CD4-positive, alpha-beta T cell treated with Interleukin-15 for 1 hour (primary cell): ENCODE data around the gene NBPF1.
"Not testable (repeated sequence)": the region's sequence is repeated elsewhere in the genome, so short reads cannot be mapped to it uniquely, and the experiment has no call there.

Source experiments
- DNase-seq: peaks from one replicate; pipeline ENCODE4 v3.0.0-alpha.2; 2020

Gene NBPF1

DNA sequence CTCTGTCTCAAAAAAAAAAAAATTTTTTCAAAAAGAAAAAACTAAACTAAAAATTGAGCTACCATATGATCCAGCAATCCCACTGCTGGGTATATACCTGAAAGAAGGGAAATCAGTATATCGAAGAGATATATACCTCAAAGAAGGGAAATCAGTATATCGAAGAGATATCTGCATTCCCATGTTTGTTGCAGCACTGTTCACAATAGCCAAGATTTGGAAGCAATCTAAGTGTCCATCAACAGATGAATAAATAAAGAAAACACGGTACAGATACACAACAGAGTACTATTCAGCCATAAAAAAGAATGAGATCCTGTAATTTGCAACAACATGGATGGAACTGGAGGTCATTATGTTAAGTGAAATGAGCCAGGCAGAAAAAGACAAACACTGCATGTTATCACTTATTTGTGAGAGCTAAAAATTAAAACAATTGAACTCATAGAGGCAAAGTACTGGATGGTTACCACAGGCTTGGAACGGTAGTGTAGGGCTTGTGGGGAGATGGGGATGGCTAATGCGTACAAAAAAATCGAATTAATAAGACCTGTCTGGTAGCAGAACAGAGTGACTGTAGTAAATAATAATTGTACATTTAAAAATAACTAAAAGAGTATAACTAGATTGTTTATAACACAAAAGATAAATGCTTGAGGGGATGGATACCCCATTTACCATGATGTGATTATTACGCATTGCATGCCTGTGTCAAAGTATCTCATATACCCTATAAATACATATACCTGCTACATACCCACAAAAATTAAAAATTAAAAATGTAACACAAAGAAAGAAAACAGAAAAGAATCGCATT is 28.0 kb upstream of the NBPF1 start:
- not testable (repeated sequence) for DNase-seq

DNA sequence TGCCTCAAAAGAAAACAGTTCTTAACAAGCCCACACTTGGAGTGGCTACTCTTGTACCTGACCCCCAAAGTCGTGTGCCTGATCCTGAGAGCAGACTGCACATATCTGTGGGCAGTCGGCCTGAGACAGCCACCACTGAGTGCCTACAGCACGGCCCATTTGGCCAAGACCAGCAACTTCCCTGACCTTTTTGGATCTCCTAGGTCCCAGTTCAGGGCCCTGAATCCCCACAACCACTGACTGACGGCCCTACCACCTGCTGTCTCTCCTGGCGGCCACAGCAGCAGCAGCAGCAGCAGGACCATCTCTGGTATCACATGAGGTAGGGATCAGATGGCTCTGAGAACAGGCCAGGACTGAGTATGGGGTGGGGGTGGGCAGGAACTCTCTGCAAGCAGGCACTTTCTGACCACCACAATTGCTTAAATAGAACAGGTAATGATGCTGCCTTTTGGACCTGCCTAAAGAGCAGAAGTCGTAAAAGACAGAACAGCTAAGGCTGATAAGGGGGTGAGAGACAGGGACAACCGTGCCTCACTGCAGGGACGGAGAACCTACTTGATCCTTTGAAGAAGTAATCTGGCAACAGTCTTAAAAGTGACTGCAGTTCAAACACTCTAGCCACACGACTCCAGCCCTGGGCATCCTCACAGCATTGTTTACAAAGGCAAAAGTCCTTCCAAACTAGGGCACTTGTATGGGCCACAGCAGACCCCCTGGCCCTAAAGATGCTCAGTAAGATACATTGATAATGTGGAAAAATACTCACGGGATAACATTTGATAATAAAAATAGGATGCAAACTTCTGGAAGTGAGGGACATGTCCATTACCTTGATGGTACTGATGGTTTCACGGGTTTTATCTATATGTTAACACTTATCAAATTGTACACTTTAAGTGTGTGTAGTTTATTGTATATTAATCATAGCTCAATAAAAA is 26.0 kb upstream of the NBPF1 start:
- DNase-seq: not testable (repeated sequence)

DNA sequence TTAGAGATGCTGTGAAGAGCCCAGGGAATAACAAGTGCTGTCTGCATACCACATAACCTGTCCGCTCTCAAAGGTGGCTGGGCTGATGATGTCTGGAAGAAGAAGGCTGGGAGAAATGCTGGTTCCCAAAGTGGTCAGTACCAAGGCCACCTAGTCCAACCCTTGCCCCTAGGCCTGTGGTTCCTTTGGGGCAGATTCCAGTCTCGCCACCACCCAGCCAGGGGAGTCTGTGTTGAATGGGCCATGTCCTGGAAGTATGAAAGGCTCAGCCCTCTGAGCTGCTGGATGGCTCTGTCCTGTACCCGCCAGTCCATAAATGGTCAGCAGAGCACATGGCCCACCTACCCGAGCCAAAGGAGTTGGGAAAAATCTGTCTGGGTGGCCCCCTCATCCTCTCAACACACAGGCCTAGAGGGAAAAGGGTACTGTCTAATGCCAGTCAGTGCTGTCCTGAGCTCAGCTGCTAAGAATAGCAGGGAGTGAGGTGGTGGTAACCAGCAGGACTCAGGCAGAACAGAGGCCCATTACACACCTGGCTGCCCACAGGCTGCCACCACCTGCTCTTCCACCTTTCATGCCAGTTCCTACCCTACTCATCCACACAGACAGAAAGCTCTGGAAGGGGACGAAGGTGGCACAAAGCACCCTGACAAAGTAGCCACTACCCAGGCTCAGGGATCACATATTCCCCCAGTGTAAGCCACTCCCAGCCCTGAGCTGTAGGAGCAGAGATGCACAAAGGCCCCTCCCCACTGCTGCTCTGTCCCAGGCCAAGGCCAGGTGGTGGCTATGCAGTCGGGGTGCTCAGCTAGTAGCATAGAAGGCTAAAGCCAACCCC is 24.8 kb upstream of the NBPF1 start:
- DNase-seq: not testable (repeated sequence)

DNA sequence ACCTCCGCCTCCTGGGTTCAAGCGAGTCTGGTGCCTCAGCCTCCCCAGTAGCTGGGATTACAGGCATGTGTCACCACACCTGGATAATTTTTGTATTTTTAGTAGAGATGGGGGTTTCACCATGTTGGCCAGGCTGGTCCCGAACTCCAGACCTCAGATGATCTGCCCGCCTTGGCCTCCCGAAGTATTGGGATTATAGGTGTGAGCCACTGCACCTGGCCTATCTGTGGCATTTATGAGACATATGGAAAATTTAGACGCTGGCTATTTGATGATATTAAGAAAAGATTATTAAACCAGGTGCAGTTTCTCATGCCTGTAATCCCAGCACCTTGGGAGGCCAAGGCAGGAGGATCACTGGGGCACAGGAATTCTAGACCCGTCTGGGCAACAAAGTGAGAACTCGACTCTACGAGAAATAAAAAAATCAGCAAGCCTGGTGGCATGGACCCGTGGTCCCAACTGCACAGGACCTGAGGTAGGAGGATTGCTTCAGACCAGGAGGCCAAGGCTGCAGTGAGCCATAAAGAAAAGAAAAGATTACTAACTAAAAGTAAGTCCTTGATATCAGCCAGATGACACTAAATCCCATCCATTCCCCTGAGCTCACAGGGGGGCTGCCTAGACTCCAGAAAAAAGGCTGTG is 23.3 kb upstream of the NBPF1 start:
- DNase-seq: not testable (repeated sequence)

DNA sequence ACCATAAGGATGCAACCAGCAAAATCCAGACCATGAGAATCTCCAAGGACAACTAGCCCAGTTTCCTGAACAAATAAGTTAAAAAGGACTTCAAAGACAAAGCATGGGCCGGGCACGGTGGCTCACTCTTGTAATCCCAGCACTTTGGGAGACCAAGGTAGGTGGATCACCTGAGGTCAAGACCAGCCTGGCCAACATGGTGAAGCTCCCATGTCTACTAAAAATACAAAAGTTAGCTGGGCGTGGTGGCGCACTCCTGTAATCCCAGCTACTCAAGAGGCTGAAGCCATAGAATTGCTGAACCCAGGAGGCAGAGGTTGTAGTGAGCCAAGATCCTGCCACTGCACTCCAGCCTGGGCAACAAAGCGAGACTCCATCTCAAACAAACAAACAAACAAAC is 22.6 kb upstream of the NBPF1 start:
- DNase-seq: not testable (repeated sequence)

DNA sequence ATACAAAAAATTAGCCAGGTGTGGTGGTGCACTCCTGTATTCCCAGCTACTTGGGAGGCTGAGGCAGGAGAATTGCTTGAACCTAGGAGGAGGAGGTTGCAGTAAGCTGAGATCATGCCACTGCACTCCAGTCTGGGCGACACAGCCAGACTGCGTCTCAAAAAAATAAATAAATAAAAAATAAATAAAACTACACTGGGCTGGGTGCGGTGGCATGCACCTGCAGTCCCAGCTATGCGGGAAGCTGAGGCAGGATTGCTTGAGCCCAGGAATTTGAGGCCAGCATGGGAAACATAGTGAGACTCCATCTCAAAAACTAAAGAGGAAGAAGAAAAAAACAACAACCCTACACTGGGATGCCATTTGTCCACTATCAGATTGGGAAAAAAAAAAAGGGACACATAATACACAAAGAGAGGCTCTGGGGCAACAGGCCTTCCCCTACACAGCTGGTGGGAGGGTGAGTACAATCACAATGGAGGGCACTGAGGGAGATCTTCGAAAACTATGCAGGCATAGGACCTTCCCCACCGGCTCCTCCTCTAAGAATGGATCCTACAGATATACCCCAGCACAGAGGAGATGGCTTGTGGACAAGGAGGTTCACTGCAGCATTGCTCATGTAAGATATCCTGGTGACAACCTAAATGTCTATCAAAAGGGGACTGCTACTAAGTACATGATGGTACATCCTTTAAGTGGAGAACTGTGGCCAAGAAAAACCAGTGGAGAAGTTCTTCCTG is 20.3 kb upstream of the NBPF1 start:
- not testable (repeated sequence) for DNase-seq

DNA sequence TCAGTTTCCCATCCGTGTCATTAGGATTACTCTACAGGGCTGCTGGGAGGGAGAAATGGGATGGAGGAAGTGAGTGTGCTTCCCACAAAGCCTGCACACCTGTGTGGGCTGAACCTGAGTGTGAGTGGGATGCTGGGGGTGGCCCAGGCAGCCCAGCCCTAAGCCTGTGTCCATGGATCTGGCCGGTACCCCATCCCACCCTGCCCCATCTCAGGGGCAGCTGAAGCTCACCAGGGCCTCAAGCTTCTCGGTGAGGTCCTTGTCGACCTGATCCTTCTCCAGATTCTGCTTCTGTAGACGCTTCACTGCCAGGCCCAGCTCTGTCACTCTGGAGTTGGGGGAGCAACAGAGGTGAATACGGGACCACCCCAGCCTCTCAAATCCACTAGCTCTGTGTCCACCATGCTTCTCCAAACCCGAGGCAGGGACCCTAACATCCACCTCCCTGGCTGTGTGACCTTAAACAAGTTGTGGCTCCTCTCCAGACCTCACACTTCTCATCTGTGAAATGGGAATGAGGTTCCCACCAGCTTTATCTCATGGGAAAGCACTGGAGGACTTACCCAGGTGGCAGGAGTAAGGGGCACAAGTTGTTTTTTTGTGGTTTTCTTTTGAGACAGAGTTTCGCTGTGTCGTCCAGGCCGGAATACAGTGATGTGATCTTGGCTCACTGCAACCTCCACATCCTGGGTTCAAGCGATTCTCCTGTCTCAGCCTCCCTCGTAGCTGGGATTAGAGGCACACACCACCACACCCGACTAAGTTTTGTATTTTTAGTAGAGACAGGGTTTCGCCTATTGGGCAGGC is 18.9 kb upstream of the NBPF1 start:
- DNase-seq: not testable (repeated sequence)

DNA sequence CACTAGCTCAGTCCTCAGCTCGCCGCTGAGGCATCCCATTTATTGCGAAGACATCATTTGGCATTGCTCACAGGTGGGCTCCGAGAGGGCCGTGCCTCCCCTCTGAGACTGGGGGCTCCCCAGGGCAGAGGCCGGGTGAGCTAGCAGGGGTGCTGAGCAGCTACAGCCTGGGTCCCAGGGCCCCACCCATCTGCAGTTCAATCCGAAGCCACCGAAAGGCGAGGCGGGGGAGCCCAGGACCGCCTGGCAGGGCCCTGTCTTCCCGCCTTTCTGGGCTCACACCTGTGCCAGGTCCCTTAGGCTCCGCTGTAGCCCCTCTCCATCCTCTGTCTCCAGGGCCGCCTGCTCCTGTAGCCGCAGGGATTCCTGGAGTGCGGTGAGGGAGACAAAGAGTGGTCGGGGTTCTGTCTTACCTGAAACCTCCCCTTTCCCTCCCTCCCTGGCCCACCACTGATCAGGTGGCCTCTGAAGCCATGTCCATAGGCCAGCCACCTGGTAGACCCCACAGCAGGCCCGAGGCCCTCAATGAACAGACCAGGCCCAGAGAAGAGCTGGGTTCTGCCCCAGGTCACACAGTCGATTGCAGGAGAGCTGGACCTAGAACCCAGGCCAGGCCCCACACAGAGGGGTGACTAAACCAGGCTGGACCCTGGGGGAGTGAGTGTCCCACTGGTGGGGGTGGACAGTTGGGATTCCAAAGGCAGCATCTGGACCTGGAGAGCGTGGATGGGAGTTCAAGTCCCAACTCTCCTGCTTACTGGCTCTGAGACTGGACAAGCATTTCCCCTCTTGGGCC is 18.1 kb upstream of the NBPF1 start:
- DNase-seq: no peak

DNA sequence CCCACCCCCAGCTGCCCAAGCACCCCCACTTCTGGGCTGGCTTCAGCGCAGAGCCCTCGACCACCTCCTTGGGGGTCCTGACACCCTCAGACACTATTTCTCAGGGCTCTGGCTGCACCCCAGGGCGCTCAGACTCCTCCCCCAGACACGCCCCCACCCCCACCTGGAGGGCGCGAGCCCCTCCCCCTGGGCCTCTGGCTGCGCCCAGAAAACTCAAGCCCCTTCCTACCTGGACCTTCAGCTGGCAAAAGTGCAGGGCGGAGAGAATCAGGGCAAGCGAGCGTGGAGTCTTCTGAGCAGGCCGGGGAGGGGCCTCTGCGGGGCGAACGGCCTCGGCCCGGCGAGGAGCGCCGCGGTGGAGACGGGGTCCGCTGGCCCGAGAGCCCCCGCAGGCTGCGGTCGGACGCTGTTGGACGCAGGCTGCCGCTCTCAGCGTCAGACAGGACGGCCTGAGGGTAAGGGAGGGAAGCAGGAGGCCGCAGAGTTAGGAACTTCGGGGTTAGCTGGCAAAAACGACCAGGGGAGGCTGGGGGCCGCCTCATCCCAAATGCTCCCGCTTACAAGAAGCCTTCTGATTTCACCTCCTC is 17.4 kb upstream of the NBPF1 start:
- DNase-seq: no peak

DNA sequence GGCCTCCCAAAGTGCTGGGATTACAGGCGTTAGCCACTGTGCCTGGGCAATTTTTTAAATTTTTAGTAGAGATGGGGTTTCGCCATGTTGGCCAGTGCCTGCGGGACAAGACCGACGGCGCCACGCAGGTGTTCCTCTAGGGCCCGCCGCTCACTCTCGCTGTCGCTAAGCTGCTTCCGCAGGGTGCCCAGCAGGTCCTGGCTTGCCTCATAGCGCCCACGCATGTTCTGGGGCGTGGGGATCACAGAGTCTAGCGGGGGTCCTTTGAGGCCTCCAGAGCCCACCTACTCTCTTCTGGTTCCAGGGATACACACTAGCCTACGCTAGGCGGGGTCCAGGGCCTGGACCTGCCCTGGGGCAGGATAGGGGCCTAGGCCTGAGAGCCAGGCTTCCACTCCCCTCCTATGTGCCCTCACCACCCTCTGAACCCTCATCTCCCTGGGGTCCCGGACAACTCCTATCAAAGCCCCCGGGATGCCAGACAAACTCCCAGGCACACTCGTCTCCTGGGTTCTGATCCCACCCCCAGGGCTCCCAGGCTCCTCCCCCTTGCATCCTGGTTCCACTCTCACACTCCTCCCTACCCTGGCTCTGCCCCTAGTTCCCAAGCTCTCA is 16.7 kb upstream of the NBPF1 start:
- DNase-seq: not testable (repeated sequence)

DNA sequence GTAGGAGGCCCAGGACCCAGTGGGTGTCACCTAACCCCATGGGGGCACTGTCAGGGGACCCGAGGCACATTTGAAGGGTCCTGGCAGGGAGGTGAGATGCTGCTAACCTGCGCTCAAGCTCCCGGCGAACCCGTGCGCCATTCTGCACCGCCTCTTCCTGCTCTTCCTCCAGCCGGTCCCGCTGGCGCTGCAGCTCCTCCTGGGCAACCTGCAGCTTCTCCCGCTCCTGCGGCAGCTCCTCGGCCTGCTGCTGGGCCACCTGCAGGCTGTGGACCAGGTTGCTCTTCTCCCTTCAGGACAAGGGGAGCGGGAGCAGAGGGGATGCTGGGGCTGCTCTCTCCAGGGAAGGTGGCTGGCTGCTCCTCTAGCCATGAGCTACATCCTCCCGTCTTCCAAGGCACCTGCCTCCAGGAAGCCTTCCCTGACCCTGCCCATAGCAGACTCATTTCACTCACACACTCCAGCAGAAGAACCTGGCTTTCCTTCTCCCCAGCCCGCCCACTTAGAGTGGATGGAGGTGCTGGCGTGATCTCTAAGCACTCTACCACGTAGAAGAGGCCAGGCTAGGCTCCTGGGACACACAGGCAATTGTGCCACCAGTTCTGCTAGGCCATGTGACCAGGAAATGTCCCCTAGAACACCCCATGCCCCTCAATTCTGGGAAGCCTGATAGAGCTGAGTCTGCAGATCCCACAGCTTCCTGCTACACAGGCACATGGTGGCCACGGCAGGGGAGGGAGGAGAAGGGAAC is 15.2 kb upstream of the NBPF1 start:
- DNase-seq: no peak

DNA sequence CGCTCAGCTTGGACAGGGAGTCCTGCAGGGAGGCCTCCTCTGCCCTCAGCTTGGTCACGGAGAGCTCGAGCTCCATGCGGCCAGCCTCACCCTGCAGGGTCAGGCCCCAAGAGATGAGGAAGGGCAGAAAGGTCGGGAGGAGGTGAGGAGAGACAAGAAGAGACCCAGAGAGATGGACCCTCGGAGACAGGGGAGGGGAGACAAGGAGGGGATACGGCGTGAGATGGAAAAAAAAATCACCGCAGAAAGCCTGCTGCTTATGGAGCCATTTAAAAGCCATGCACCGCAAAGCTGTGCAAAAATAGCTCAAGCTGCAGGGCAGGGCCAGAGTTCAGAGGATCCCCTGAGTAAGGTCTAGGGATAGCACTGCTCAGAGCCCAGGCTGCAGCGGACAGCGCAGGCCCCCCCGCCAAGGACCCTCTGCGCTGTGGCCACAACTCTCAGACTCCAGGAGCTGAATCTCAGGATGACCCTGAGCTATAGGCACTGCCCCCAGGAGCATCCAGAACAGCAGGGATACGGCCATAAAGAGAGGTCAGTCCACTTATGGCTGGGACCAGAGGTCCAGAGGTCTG is 13.1 kb upstream of the NBPF1 start:
- DNase-seq: not testable (repeated sequence)

DNA sequence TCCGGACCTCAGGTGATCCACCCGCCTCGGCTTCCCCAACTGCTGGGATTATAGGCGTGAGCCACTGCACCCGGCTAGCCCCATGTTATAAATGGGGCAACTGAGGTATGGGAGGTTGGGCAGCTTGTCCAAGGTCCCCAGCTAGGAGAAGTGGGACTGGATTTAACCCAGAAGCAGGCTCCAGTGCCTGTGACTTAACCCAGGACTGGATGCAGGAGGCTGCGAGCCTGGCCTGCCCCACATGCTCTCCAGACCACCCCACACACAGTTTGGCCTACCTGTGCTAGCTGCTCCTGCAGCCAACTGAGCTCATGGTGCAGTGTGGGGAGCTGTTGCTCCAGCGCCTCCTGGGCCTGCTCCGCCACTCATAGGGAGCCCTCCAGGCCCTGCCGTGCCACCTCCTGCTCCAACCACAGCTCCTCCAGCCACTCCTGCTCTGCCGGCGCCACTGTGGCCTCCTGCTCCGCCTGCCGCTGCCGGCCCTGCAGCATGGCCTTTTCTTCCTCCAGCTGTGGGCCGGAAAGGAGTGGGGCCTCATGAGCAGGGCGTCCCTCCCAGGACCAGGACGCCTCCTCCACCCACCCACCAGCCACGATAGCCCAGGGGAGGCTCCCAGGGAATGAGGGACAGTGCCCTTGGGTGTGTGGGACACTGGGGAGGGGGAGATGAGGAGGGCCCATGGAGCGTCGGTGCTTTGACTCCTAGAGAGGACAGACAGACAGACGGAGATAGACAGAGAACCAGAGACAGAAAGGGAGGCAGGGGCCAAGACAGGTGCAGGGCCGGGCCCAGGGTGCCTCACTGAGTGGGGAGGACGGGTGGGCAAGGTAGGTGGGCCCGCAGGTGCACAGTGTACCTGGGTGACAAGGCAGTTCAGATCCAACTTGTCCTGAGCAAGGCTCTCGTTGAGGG is 12.4 kb upstream of the NBPF1 start:
- no peak for DNase-seq

DNA sequence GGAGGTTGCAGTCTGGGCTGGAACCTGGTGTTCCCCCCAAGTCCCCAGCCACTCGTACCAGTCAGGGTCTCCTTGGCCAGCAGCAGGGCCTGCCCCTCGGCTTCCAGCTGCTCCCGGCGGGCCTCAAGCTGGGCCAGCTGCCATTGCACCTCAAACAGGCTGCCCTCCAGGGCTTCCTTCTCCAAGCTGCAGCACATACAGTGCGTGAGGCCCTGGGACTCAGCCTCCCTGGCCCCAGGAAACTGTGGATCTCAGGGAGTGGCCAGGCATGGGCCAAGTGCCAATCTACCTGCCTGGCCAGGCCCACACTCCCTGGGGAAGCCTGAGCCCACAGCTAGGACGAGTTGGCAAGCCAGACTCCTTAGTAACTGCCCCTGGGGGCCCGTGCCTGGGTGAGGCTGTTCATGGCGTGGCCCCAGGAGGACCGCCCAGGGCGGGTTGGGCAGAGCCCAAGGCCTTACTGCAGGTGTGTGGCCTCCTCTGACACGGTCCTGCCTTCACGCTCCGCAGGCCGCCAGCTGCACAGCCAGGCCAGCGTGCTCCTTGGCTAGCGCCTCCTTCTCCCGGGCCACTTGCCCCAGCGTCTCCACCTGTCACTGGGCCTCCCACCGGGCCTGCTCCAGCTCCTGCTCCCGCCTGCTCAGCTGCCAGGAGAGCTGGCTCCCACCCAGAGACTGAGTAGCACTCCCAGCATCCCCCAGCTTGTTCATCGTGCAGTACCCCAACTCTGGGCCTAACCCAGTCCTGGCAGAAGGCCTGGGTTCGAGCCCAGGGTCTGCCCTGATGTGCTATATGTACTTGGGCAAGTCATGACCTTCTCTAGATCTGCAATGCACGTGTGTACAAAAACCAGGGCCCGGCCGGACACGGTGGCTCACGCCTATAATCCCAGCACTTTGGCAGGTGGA is 10.7 kb upstream of the NBPF1 start:
- not testable (repeated sequence) for DNase-seq

DNA sequence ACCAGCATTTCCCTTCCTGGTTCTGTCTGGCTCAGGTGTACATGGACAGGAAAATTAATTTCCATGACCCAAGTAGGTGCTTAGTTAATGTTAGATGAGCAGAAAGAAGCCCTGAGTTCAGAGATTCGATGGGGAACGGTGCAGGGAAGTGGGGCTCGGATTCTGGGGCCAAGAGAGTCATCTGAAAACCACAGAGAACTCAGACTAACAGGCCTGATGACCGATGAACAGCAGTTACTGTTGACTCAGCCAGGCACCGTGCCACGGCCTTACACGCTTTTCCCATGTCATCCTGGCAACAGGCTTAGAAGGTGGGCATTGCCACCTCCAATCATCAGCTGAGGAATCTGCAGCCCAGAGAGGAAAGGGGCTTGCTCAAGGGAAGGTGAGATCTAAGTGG is 10.0 kb upstream of the NBPF1 start:
- DNase-seq: not testable (repeated sequence)
